Measurements from ENCODE around the gene SCAPER.
"Not testable (repeated sequence)": the region's sequence is repeated elsewhere in the genome, so short reads cannot be mapped to it uniquely, and the experiment has no call there.

Gene SCAPER

DNA sequence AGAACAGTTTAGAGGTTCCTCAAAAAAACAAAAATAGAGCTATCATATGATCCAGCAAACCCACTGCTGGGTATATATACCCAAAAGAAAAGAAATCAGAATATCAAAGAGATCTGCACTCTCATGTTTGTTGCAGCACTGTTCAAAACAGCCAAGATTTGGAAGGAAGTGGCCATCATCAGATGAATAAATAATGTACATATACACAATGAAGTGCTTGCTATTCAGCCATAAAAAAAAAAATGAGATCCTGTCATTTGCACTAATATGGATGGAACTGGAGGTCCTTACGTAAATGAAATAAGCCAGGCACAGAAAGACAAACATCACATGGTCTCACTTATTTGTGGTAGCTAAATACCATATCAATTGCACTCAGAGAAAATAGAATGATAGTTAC is 58.4 kb downstream of the SCAPER start:
- no peak for DNase-seq

- DNase-seq, result no peak
These were observed 61.0 kb downstream of the SCAPER start for GRCh38 chr15:76844096-76844495.

DNA sequence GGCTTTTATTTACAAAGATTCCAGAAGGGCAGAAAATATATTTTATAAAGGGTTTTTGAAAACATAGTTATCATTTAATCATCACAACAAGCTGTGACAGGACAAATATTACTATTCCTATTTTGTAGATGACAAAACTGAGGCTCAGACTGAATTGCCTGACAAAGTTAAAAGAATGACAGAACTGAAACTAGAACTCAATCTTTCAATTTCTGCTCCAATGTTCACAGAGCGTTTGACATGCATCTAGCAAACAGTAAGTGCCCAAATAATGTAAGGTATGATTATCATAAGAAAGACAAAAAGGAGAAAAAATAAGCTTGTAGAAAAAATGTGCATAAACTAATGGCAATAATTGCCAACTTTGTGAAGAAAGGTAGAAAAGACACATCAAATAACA is 61.9 kb downstream of the SCAPER start:
- DNase-seq, result no peak

DNA sequence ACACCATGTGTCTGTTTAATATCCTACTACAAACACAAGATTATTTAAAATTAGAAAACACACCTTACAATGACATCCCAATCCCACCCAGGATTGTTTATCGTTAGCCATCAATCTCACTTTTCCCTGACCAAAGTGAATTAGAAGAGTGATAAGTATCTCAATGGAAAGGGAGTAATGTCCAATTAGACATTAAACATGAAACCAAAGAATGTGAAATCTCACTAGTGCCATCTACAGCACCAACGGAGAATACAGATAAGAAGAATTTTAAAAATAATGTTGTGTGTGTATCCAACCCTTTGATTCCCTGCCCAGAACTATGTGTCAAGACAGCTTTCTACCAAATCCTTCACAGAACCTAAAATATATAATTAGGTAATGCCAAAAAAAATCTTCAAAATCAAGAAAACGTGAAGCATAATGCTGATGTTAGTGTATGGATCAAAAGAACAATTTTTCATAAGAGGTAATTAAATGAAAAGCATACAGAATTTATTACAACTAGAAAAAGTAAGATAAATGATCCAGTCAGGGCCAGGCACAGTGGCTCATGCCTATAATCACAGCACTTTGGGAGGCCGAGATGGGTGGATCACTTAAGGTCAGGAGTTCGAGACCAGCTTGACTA is 64.2 kb downstream of the SCAPER start:
- DNase-seq, result peak; percentile 15

GRCh38 chr15:76839173-76839572 is 66.0 kb downstream of the SCAPER start:
- DNase-seq, result no peak

DNA sequence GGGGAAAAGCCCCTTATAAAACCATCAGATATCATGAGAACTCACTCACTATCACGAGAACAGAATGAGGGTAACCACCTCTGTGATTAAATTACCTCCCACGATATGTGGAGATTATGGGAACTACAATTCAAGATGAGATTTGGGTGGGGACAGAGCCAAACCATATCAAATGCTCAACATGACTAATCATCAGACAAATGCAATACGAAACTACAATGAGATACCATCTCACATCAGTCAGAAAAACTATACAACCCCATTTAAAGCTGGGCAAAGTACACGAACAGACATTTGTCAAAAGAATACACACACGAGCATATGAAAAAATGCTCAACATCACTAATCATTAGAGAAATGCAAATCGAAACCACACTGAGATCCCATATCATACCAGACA is 67.7 kb downstream of the SCAPER start:
- DNase-seq, result no peak

DNA sequence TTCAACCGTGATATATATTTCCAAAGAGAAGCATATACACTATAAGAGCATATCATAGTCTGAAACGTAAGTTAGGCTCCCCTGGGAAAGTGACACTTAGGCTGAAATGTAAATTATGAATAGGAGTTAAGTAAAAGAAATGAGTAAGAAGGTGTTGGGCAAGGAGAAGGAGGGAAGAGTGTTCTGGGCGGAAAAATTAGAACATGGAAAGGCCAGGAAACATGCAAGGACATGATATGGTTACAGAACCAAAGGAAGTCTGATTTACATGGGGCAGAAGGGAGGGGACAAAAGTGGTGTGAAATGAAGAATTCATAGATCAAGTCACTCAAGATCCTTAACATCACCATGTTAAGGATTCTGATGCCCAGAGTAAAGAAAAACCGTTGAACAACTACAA is 75.2 kb downstream of the SCAPER start:
- DNase-seq, result no peak

DNA sequence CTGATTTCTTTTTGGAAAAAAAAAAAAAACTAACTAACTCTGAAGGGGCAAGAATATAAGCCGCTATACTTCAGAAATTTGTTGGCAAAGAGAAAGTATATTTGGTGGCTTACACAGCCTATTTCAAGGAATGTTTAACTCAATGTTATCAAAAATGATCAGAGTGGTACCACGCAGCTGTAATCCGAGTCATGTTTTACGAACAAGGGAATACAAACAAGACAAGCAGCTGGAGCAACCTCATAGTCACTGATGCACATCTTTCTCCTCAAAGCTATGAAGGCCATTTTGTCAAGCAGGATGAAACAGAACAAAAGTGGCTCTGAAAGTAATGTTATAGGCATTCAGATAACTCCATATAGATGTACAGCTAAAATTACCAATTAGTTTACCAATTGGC is 81.2 kb downstream of the SCAPER start:
- no peak for DNase-seq

- DNase-seq, result no peak
These were observed 81.8 kb downstream of the SCAPER start for GRCh38 chr15:76823303-76823702.

DNA sequence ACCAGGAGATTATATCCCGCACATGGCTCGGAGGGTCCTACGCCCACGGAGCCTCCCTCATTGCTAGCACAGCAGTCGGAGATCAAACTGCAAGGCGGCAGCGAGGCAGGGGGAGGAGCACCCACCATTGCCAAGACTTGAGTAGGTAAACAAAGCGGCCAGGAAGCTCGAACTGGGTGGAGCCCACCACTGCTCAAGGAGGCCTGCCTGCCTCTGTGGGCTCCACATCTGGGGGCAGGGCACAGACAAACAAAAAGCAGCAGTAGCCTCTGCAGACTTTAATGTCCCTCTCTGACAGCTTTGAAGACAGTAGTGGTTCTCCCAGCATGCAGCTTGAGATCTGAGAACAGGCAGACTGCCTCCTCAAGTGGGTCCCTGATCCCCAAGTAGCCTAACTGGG is 86.2 kb downstream of the SCAPER start:
- DNase-seq, result not testable (repeated sequence)

DNA sequence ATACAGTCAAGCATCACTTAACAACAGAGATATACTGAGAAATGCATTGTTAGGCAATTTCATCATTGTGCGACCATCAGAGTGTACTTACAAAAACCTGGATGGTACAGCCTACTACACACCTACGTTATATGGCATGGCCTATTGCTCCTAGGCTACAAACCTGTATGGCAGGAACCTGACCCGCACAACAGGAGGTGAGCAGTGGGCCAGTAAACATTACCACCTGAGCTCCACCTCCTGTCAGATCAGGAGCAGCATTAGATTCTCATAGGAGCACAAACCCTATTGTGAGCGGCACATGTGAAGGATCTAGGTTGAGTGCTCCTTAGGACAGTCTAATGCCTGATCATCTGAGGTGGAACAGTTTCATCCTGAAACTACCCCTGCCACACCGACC is 89.7 kb downstream of the SCAPER start:
- DNase-seq, result no peak

GRCh38 chr15:76812381-76812780 is 92.8 kb downstream of the SCAPER start:
- no peak for DNase-seq

- no peak for DNase-seq
These were observed 95.6 kb downstream of the SCAPER start for GRCh38 chr15:76809412-76810103.

GRCh38 chr15:76803049-76803571 is 102.0 kb downstream of the SCAPER start:
- no peak for DNase-seq

DNA sequence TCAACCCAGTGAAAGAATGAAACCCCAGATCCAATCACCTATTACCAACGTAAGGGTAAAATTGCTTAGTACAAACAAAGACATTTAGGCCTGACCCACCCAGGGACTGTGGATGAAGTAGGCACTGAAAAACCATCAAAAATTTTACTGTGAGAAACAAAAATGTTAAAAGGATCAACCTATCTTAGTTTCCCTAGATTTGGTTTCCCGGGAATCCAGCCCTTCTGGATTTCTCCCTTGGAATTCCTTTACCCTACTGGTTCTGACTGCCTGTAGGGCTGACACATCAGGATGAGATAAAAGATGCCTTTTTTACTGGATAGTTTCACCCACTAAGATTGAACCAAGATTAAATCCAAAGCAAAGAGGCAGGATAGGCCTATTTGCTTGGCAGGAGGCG is 102.7 kb downstream of the SCAPER start:
- DNase-seq, result no peak

GRCh38 chr15:76799760-76800159 is 105.4 kb downstream of the SCAPER start:
- no peak for DNase-seq

DNA sequence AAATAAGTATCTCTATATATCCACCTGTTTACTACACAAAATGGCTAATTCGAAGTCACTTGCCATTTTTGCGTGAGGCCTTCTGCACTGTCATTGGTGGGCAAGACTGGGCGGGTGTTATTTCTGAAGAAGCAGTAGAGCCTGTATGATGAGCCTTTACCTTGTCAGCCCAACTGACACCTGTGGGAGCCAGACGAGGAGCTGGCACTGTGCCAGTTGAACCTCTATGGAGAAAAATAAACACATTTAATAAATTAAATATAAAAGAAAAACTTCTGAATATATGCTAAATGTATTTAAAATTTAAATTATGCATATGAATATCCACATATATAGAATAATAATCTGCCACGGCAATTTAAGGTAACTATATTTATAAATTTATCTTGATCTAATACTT is 109.9 kb downstream of the SCAPER start:
- no peak for DNase-seq

DNA sequence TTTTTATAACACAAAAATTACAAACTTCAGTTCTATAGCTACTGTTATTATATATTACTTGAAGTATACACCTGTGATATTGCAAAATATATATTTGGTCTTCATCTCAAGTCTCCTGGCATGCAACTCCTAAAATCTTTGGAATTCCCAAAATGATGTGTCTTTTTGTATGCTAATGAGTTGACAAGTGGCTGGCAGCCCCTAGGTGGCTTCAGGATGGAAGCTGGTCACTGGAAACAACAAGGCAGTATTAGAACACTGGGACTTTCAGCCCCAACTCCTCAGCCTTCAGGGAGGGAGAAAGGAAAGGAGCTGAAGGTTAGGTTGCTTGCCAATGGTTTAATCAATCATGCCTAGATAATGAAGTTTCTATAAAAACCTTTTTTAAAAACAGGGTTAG is 112.0 kb downstream of the SCAPER start:
- DNase-seq, result no peak

GRCh38 chr15:76791511-76791910 is 113.6 kb downstream of the SCAPER start:
- no peak for DNase-seq

- no peak for DNase-seq
These were observed 117.9 kb downstream of the SCAPER start for GRCh38 chr15:76787273-76787672.

DNA sequence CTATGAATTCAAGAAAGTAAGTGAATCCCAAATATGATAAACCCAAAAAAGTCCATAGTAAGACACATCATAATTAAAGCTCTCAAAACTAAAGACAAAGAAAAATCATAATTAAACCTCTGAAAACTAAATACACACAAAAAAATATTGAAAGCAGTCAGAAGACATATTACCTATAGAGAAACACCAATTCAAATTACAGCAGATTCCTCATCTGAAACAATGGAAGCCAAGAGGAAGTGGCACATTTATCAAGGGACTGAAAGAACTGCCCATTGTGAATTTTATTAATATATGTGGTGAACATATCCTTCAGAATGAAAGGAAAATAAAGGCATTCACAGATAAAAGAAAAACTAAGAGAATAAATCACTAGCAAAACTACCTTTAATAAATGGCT is 128.2 kb downstream of the SCAPER start:
- DNase-seq, result no peak

- DNase-seq, result no peak
These were observed 128.7 kb downstream of the SCAPER start for GRCh38 chr15:76776480-76776879.

GRCh38 chr15:76773234-76773633 is 131.9 kb downstream of the SCAPER start:
- no peak for DNase-seq

GRCh38 chr15:76772776-76773175 is 132.4 kb downstream of the SCAPER start:
- no peak for DNase-seq

GRCh38 chr15:76764004-76764403 is 141.1 kb downstream of the SCAPER start:
- DNase-seq, result no peak
